OCI-LY7 (cell line): Measurements from ENCODE around the gene OR2T27.
"Not testable (repeated sequence)": the region's sequence is repeated elsewhere in the genome, so short reads cannot be mapped to it uniquely, and the experiment has no call there.

ENCODE experiments used
- CTCF ChIP-seq: fragments of 200-600 bp; sonication (generic); conservative IDR thresholded peaks from 2 replicates; pipeline ENCODE4 v1.5.1; 2014; ENCODE audit warnings: mild to moderate bottlenecking, antibody characterized with exemption, low read length, moderate library complexity, mixed read lengths
- EZH2phosphoT487 ChIP-seq: fragments of 200-600 bp; sonication (generic); IDR thresholded peaks from 2 replicates; pipeline ENCODE4 v1.6.1; 2018; ENCODE audit warnings: low read depth, borderline replicate concordance, mild to moderate bottlenecking, mixed run types, antibody characterized with exemption, low read length, moderate library complexity, mixed read lengths

GRCh38 chr1:248642971-248643651 lies 12.2 kb downstream of the OR2T27 start:
- TF ChIP-seq CTCF, EZH2phosphoT487: not testable (repeated sequence)
